ENCODE data around the gene PSMB7.

GRCh38 chr9:124462739-124463138 lies 47.5 kb upstream of the PSMB7 start:
- TF ChIP-seq, protein P1, sequence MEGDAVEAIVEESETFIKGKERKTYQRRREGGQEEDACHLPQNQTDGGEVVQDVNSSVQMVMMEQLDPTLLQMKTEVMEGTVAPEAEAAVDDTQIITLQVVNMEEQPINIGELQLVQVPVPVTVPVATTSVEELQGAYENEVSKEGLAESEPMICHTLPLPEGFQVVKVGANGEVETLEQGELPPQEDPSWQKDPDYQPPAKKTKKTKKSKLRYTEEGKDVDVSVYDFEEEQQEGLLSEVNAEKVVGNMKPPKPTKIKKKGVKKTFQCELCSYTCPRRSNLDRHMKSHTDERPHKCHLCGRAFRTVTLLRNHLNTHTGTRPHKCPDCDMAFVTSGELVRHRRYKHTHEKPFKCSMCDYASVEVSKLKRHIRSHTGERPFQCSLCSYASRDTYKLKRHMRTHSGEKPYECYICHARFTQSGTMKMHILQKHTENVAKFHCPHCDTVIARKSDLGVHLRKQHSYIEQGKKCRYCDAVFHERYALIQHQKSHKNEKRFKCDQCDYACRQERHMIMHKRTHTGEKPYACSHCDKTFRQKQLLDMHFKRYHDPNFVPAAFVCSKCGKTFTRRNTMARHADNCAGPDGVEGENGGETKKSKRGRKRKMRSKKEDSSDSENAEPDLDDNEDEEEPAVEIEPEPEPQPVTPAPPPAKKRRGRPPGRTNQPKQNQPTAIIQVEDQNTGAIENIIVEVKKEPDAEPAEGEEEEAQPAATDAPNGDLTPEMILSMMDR (conservative IDR thresholded peaks at IDR 0.05; ENCODE audit: low read depth, low read length): no peak
- no peak for TF ChIP-seq EZH2 (IDR thresholded peaks at IDR 0.05; ENCODE audit: borderline replicate concordance, low read depth, low read length, poor library complexity, severe bottlenecking)
